ENCODE results near the gene GTPBP6.
"Not testable (repeated sequence)": the region's sequence is repeated elsewhere in the genome, so short reads cannot be mapped to it uniquely, and the experiment has no call there.

The GTPBP6 gene

GRCh38 chrX:265502-265901, 53.1 kb downstream of the GTPBP6 start:
- DNase-seq (ENCODE audit: low read depth): no peak

GRCh38 chrX:264634-265455, 53.8 kb downstream of the GTPBP6 start:
- no peak for DNase-seq (ENCODE audit: low read depth)

GRCh38 chrX:264006-264405, 54.6 kb downstream of the GTPBP6 start:
- not testable (repeated sequence) for DNase-seq (ENCODE audit: low read depth)

GRCh38 chrX:262381-262909, 56.2 kb downstream of the GTPBP6 start:
- DNase-seq (ENCODE audit: low read depth): no peak

- DNase-seq (ENCODE audit: low read depth): no peak
Measured at GRCh38 chrX:261919-262352, 56.7 kb downstream of the GTPBP6 start.

GRCh38 chrX:261167-261918, 57.3 kb downstream of the GTPBP6 start:
- DNase-seq (ENCODE audit: low read depth): no peak

- no peak for DNase-seq (ENCODE audit: low read depth)
Measured at GRCh38 chrX:259692-260355, 58.8 kb downstream of the GTPBP6 start.

- no peak for DNase-seq (ENCODE audit: low read depth)
Measured at GRCh38 chrX:258291-259040, 60.1 kb downstream of the GTPBP6 start.

- DNase-seq (ENCODE audit: low read depth): no peak
Measured at GRCh38 chrX:257681-258289, 60.8 kb downstream of the GTPBP6 start.

GRCh38 chrX:257054-257453, 61.5 kb downstream of the GTPBP6 start:
- not testable (repeated sequence) for DNase-seq (ENCODE audit: low read depth)

GRCh38 chrX:255923-256331, 62.7 kb downstream of the GTPBP6 start:
- DNase-seq (ENCODE audit: low read depth): no peak
